ENCODE data around the gene DGKQ. TPM values are rescaled to one million over a fixed set of nuclear protein-coding genes. Genes with fewer than 3 reads are reported as not detected.

Gene DGKQ
- total and polyA plus RNA-seq, 2 experiments from 2014 or later, result 4.0 to 22.4 TPM

DNA sequence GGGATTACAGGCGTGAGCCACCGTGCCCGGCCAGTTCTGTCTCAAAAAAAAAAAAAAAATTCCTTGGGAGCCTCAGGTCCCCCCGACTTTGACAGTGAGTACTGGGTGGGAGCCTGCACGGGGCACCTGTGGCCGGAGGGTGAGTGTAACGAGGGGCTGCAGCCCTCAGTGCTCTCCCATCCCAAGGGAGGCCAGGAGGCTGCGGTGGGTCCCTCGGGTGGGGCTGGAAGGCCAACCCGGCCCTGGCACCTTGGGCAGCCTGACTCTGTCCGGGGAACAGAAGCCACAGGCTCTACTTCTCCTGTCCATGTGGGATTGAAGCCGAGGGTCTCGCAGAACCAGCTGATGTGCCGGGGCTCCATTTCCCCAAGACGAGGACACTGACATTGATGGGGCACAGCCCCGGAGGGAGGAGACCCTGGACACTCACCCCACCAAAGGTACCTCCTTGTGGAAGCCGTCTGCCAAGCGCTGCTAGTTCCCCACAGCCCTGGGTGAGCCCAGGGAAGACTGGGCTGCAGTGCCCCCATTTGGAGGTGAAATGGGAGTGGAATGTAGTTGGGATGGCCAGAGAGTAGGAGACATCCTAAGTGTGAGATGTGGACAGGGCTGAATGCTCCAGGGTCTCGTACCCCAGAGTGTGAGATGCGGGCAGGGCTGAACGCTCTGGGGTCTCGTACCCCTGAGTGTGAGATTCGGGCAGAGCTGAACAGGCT is 22.1 kb upstream of the DGKQ start:
- no peaks in the 10 kb centered on the region for H3F3A ChIP-seq (replicated peaks; ENCODE audit: low read depth)
- peak in 1 of 2 experiments; percentile 55; a peak in 2 of 4 replicates for TF ChIP-seq CTCF (conservative IDR thresholded peaks at IDR 0.05; ENCODE audit: low read depth in 2 of 2)
- TF ChIP-seq POLR2AphosphoS5 (IDR thresholded peaks at IDR 0.05; ENCODE audit: low read depth), result no peak
- Mint-ChIP-seq H3K27ac (no peak overlapping the region), H3K4me1 (peaks cover 4% of the 10 kb centered on the region; the same call in 2 of the 3 replicates), H3K27me3 (ENCODE audit: insufficient read depth, low read depth, poor library complexity) (peaks cover 44% of the 10 kb centered on the region), H3K36me3 (ENCODE audit: low read depth) (no peaks in the 10 kb centered on the region), H3K4me3 (no peak overlapping the region), H3K9me3 (no peaks in the 10 kb centered on the region)
- H3K27me3 ChIP-seq (ENCODE audit: insufficient read depth), result peaks cover 47% of the 10 kb centered on the region
- DNase-seq (ENCODE audit: low spot score), result no peak
- no peaks in the 10 kb centered on the region for H3K9me2 ChIP-seq (ENCODE audit: insufficient read depth)
- no peaks in the 10 kb centered on the region; the same call in 1 of the 2 replicates for H3K4me1 ChIP-seq (ENCODE audit: insufficient read depth)
- peak; percentile 17 for ATAC-seq
- H3K79me2 ChIP-seq (replicated peaks; ENCODE audit: insufficient read depth), result no peaks in the 10 kb centered on the region
- H3K27ac ChIP-seq (ENCODE audit: low read depth), result no peak overlapping the region
- no peak overlapping the region for H3K4me3 ChIP-seq
- H2AFZ ChIP-seq, result no peak overlapping the region
- no peaks in the 10 kb centered on the region for H3K36me3 ChIP-seq (ENCODE audit: insufficient read depth)
- no peaks in the 10 kb centered on the region; the same call in 1 of the 2 replicates for H4K20me1 ChIP-seq (replicated peaks; ENCODE audit: insufficient read depth)
- H3K4me2 ChIP-seq, result no peak overlapping the region

DNA sequence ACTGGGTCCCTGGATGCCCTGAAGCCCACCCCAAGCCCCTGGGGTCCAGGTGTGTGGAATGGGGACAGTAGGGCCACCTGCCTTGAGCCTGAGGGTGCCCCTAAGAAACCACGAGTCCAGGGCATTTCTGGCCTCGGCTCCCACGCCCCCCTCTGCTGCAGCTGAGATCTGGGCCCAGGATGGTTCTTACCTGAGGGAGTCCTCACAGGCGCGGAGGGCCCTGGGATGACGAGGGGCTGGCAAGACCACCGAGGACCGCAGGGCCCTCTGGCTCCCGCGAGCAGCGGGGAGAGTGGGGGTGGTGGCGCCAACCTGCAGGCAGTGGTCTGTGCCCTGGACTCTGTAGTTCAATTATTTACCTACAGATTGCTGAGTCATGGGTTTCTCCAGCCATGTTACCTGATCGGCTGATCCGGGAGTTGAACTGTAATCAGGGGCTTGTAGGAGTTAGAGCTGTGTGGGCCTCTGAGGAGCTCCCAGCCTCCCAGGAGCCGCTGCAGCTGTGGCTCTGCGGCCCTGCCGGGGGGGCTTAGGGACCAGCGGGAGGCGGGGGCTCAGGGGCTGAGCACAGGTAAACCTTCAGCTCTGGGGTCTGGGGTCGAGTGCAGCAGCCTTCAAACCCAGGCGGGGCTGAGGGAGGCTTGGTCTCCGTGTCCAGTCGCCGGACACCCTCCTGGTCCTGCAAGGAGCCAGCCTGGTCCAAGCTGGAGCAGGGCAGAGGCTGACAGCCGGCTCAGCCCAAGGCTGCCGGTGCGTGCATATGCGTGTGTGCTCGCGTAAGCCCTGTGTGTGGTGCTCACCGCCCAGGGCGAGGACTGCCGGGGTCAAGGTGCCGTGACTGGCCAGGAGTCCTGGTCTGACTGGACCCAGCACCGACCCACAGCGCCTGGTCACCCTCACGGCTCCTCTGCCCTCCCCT is 20.0 kb upstream of the DGKQ start, which contains the start of gene SLC26A1:
Gene SLC26A1 (minus strand): TSS at position 294 of the 919 bp plus-strand sequence. CDS start 1,701 bp downstream, outside the sequence.
- Mint-ChIP-seq H3K36me3 (ENCODE audit: low read depth) (no peaks in the 10 kb centered on the region), H3K27ac (no peak within 1 kb of the TSS), H3K4me3 (no peak within 1 kb of the TSS), H3K27me3 (ENCODE audit: insufficient read depth, low read depth, poor library complexity) (peaks cover 30% of the 10 kb centered on the region), H3K9me3 (no peaks in the 10 kb centered on the region), H3K4me1 (peaks cover 2% of the 10 kb centered on the region; the same call in 2 of the 3 replicates)
- ATAC-seq, result peak; percentile 10; the same call in 2 of the 3 replicates
- DNase-seq (ENCODE audit: low spot score), result no peak
- H3K4me3 ChIP-seq, result no peak within 1 kb of the TSS
- no peaks in the 10 kb centered on the region for H3K9me2 ChIP-seq (ENCODE audit: insufficient read depth)
- H3F3A ChIP-seq (replicated peaks; ENCODE audit: low read depth), result no peaks in the 10 kb centered on the region
- no peak within 1 kb of the TSS for H3K27ac ChIP-seq (ENCODE audit: low read depth)
- H4K20me1 ChIP-seq (replicated peaks; ENCODE audit: insufficient read depth), result no peaks in the 10 kb centered on the region
- H3K79me2 ChIP-seq (replicated peaks; ENCODE audit: insufficient read depth), result no peaks in the 10 kb centered on the region
- no peak within 1 kb of the TSS for H3K4me2 ChIP-seq
- no peak for TF ChIP-seq JUNB (IDR thresholded peaks at IDR 0.05; ENCODE audit: unreplicated experiment)
- TF ChIP-seq ETS1 (IDR thresholded peaks at IDR 0.05), result no peak
- no peak for TF ChIP-seq STAT1 (IDR thresholded peaks at IDR 0.05; ENCODE audit: unreplicated experiment)
- no peak for TF ChIP-seq CREB1 (CRISPR knock-in tag; IDR thresholded peaks at IDR 0.05; ENCODE audit: low read depth)
- peaks cover 28% of the 10 kb centered on the region for H3K27me3 ChIP-seq (ENCODE audit: insufficient read depth)
- no peaks in the 10 kb centered on the region; the same call in 1 of the 2 replicates for H3K4me1 ChIP-seq (ENCODE audit: insufficient read depth)
- H3K36me3 ChIP-seq (ENCODE audit: insufficient read depth), result no peaks in the 10 kb centered on the region
- no peak within 1 kb of the TSS for H2AFZ ChIP-seq

Measured in GM23338 (cell line).